ENCODE measurements around the gene GLDC. TPM values are rescaled to one million over a fixed set of nuclear protein-coding genes. Genes with fewer than 3 reads are reported as not detected.

Gene GLDC
- total and polyA plus RNA-seq, 8 donors, result 0.41 to 8.1 (median 3.3) TPM

DNA sequence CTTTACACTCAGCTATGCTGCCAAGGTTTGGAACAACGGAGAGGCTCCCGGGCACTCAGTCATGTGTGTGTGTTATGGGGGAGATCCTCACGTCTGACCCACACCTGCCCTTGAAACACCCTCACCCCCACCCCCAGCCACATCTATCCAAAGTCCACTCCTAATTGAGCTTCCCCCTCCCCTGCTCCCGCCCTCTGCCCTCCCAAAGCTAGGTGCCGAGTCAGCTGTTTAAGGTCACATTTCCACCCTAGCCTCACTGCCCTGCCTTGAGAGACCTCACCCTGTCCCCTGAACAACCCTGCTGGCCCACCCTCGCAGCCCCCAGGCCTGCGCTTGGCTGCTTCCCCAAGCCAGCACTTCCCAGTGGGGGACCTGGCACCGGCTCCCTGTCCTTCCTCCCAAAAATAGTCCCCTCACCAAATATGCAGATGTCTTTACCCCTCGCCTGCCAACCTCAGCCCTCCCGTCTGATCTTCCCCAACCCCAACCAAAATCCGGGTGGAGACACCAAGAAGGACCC lies 36.0 kb downstream of the GLDC start:
- no peaks in the 10 kb centered on the region for H3K27me3 ChIP-seq
- H3K27ac ChIP-seq, result no peak overlapping the region
- TF ChIP-seq, protein P1, sequence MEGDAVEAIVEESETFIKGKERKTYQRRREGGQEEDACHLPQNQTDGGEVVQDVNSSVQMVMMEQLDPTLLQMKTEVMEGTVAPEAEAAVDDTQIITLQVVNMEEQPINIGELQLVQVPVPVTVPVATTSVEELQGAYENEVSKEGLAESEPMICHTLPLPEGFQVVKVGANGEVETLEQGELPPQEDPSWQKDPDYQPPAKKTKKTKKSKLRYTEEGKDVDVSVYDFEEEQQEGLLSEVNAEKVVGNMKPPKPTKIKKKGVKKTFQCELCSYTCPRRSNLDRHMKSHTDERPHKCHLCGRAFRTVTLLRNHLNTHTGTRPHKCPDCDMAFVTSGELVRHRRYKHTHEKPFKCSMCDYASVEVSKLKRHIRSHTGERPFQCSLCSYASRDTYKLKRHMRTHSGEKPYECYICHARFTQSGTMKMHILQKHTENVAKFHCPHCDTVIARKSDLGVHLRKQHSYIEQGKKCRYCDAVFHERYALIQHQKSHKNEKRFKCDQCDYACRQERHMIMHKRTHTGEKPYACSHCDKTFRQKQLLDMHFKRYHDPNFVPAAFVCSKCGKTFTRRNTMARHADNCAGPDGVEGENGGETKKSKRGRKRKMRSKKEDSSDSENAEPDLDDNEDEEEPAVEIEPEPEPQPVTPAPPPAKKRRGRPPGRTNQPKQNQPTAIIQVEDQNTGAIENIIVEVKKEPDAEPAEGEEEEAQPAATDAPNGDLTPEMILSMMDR (IDR thresholded peaks at IDR 0.05), result no peak
- no peak overlapping the region for H3K4me3 ChIP-seq
- intact Hi-C loops (cut with DNase I), result no loop called here
- H3K9me3 ChIP-seq, result no peaks in the 10 kb centered on the region
- H3K4me1 ChIP-seq, result no peaks in the 10 kb centered on the region
- ATAC-seq (no peak), DNase-seq (no peak)
- H3K36me3 ChIP-seq, result no peaks in the 10 kb centered on the region

DNA sequence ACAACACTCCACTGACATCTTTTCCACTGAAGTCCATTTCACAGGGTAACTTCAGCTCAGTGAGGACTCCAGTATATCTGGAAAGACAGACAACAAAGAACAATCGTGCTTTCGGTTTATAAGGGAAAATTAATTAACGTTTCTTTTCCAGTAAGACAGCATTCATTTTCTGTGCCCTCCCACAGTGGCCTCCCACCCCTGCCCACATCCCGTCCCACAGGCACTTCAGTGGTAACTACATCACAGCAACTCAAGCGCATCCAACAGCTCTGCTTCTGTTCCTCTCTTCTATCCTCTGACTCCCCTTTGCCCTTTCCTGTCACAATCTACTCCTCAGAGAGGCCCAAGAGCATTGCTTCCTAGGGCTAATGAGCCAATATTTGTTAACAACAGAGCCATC lies 40.3 kb downstream of the GLDC start:
- Histone ChIP-seq H3K27ac (no peak overlapping the region), H3K4me1 (no peaks in the 10 kb centered on the region), H3K4me3 (no peak overlapping the region), H3K27me3 (no peaks in the 10 kb centered on the region), H3K9me3 (no peaks in the 10 kb centered on the region), H3K36me3 (no peaks in the 10 kb centered on the region)
- ATAC-seq, result no peak
- DNase-seq, result no peak
- intact Hi-C loops (cut with DNase I), result no loop called here
- TF ChIP-seq, protein P1 (IDR thresholded peaks at IDR 0.05), result no peak

DNA sequence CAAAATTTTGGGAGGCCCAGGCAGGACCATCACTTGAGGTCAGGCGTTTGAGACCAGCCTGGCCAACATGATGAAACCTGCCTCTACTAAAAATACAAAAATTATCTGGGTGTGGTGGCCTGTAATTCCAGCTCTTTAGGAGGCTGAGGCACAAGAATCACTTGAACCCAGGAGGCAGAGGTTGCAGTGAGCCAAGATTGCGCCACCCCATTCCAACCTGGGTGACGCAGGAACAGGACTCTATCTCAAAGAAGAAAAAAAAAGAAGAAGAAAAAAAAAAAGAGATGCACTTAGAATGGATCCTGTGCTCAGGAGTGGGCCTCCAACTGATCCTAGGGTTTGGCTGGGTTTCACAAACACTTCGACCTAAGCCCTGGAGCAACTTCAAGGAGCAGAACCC lies 45.1 kb downstream of the GLDC start:
- DNase-seq, result no peak
- Histone ChIP-seq H3K27ac (no peak overlapping the region), H3K9me3 (no peaks in the 10 kb centered on the region), H3K4me1 (no peaks in the 10 kb centered on the region), H3K27me3 (no peaks in the 10 kb centered on the region), H3K36me3 (no peaks in the 10 kb centered on the region), H3K4me3 (no peak overlapping the region)
- intact Hi-C loops (cut with DNase I), result no loop called here
- TF ChIP-seq, protein P1 (IDR thresholded peaks at IDR 0.05), result no peak
- ATAC-seq, result no peak

DNA sequence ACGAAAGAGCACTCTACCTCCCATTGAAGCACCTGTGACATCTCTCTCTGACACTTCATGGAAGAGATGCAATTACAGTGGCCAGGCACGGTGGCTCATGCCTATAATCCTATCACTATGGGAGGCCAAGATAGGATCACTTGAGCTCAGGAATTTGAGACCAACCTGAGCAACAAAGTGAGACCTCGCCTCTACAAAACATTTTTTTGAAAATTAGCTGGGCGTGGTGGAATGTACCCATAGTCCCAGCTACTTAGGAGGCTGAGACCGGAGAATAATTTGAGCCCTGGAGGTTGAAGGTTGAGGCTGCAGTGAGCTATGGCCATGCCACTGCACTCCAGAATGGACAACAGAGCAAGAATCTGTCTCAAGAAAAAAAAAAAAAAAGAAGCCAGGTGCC lies 45.5 kb downstream of the GLDC start:
- H3K4me3 ChIP-seq, result no peak overlapping the region
- intact Hi-C loops (cut with DNase I), result no loop called here
- no peak overlapping the region for H3K27ac ChIP-seq
- TF ChIP-seq, protein P1 (IDR thresholded peaks at IDR 0.05), result no peak
- H3K4me1 ChIP-seq, result no peaks in the 10 kb centered on the region
- no peak for DNase-seq
- no peaks in the 10 kb centered on the region for H3K27me3 ChIP-seq
- no peaks in the 10 kb centered on the region for H3K36me3 ChIP-seq
- no peak for ATAC-seq
- H3K9me3 ChIP-seq, result no peaks in the 10 kb centered on the region

DNA sequence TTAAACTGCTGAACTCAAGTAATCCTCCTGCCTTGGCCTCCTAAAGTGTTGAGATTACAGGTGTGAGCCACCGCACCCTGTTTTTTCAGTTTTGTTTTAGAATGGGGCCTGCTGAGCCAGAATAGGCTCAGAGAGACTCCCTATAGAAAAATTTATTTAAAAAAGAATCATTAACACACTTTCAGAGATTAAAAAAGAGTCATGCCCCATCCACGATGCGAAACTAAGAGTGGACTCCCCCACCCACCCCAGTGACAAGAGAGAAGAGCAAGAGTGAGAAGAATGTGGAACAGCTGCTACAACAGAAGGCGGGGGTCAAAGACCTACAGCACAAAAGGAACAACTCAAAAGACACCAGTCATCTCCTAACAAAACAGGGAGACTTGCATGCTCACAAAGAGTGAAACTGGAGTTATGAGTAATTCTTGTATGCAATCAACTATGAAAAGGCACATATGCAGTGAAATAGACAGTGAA lies 47.2 kb downstream of the GLDC start:
- ATAC-seq, result no peak
- Histone ChIP-seq H3K4me1 (no peaks in the 10 kb centered on the region), H3K36me3 (no peaks in the 10 kb centered on the region), H3K9me3 (no peaks in the 10 kb centered on the region), H3K27me3 (no peaks in the 10 kb centered on the region), H3K4me3 (no peak overlapping the region), H3K27ac (no peak overlapping the region)
- intact Hi-C loops (cut with DNase I), result no loop called here
- TF ChIP-seq, protein P1 (IDR thresholded peaks at IDR 0.05), result no peak
- peak in 2 of 4 donors; percentile 45 to 79 for DNase-seq

Data from left lung (tissue), 10 donors.